ENCODE results near the gene CHST7. TPM values are rescaled to one million over a fixed set of nuclear protein-coding genes. Genes with fewer than 3 reads are reported as not detected.

Gene CHST7
- total RNA-seq, 2 experiments from 2014 or later = 2.0 to 2.5 TPM

DNA sequence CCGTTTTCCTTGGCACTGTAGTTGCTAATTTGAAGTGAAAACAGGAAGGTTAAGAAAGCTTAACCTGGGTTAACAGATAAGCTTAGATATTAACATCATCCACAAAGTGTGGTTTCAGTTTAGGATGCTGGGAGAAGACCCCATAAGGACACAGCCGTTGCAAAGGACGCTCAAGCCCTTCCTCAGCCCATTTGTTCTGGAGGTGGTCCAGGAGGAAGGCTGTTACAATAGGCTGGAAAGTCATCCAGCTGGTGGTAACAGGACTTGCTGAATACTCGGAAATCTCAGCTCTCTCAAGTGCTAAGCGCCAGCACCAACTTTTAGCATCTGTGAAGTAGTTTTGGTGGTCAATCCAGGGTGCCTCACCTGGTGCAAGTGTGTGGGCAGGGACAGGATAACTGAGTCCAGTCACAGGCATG is 14.2 kb downstream of the CHST7 start:
- Mint-ChIP-seq H3K4me1 (peaks cover 47% of the 10 kb centered on the region), H3K9me3 (ENCODE audit: low read depth) (no peaks in the 10 kb centered on the region), H3K27ac (peak overlapping the region; percentile 84), H3K4me3 (peak overlapping the region; percentile 40), H3K27me3 (no peaks in the 10 kb centered on the region), H3K36me3 (ENCODE audit: low read depth) (peaks cover 6% of the 10 kb centered on the region)
- intact Hi-C loops (cut with DNase I, micrococcal nuclease) = loop anchor here (1.0 to 5.0 kb wide), 5 partner anchors 11 to 42 kb away; partner anchors contain the start of genes CHST7 (in 2 of the 2) and ZNF674 (in 1 of the 2)
- ATAC-seq (no peak), DNase-seq (no peak)
- ChIA-PET POLR2A (interaction anchor here (1.2 kb wide), 1 partner anchor 15 kb away, joined by 5 read pairs; no protein-coding TSS in a partner anchor), CTCF (interaction anchor here (0.7 to 1.6 kb wide), 2 partner anchors 15 to 20 kb away, joined by 4 to 6 read pairs; no protein-coding TSS in a partner anchor)

DNA sequence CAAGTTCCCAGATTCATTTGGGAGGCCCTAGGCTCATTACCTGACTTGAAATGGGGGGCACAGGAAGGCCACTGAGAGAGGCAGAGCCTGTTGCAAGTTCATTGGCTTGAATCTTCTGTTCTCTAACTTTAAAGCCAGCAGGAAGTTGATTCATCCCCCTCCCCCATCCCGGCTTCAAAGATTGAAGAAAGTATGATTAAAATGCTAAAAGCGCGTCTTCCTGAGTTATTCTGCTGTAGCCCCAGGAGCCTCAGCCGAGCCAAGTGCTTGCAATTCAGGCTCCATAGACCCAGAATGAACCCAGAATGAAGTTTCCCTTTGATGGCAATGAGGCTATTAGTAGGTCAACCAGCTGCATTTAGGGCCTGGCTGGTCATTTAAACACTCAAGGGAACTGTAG is 14.7 kb downstream of the CHST7 start:
- DNase-seq (peak; percentile 66), ATAC-seq (peak; percentile 51)
- ChIA-PET POLR2A (interaction anchor here (0.6 to 1.2 kb wide), 2 partner anchors 16 to 194 kb away, joined by 5 to 11 read pairs; no protein-coding TSS in a partner anchor), CTCF (interaction anchor here (0.6 to 1.6 kb wide), 2 partner anchors 16 to 140 kb away, joined by 4 to 6 read pairs; no protein-coding TSS in a partner anchor)
- intact Hi-C loops (cut with DNase I, micrococcal nuclease) = loop anchor here in 1 of 2 experiments (2.0 to 5.0 kb wide), 2 partner anchors 15 to 39 kb away; partner anchors contain the start of gene CHST7
- Mint-ChIP-seq H3K27ac (peak overlapping the region; percentile 84), H3K4me1 (peaks cover 44% of the 10 kb centered on the region), H3K36me3 (ENCODE audit: low read depth) (peaks cover 6% of the 10 kb centered on the region), H3K27me3 (no peaks in the 10 kb centered on the region), H3K4me3 (peak overlapping the region; percentile 40), H3K9me3 (ENCODE audit: low read depth) (no peaks in the 10 kb centered on the region)

DNA sequence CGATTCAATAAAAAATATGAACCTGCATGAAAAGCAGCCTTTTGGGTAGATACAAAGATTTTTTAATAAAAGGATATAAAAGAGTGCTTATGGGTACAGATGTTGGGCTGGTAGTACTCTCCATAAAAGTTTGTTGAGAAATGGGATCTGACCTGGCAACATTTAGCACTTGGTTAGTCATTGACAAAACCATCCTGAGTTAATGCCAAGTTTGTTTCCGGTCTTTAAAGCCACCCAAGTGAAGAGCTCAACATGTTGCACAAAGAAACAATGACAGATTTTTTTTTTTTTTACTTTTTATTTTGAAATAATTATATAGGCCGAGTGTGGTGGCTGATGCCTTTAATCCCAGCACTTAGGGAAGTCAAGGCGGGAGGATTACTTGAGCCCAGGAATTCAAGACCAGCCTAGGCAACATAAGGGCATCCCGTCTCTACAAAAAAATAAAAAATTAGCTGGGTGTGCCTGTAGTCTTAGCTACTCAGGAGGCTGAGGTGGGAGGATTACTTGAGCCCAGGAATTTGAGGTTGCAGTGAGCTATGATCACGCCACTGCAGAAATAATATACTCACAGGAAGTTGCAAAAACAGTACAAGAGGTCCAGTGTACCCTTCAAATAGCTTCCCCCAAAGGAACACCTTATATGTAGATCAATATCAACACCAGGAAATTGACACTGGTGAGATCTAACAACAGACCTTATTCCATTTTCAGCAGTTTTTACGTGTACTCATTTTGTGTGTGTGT is 16.6 kb downstream of the CHST7 start:
- ATAC-seq (no peak), DNase-seq (no peak)
- H3K27me3 Mint-ChIP-seq = no peaks in the 10 kb centered on the region
- H3K4me3 Mint-ChIP-seq = no peak overlapping the region
- peaks cover 4% of the 10 kb centered on the region for H3K36me3 Mint-ChIP-seq (ENCODE audit: low read depth)
- intact Hi-C loops (cut with DNase I, micrococcal nuclease) = loop anchor here in 1 of 2 experiments (2.0 to 5.0 kb wide), 2 partner anchors 17 to 37 kb away; partner anchors contain the start of gene CHST7
- H3K9me3 Mint-ChIP-seq (ENCODE audit: low read depth) = no peaks in the 10 kb centered on the region
- CTCF ChIA-PET = interaction anchor here (0.7 to 1.0 kb wide), 5 partner anchors 9 to 247 kb away, joined by 3 read pairs; partner anchors contain the start of gene RP2
- H3K27ac Mint-ChIP-seq = no peak overlapping the region
- peaks cover 40% of the 10 kb centered on the region for H3K4me1 Mint-ChIP-seq
- POLR2A ChIA-PET = interaction anchor here (0.6 kb wide), 1 partner anchor 11 kb away, joined by 3 read pairs; no protein-coding TSS in a partner anchor

DNA sequence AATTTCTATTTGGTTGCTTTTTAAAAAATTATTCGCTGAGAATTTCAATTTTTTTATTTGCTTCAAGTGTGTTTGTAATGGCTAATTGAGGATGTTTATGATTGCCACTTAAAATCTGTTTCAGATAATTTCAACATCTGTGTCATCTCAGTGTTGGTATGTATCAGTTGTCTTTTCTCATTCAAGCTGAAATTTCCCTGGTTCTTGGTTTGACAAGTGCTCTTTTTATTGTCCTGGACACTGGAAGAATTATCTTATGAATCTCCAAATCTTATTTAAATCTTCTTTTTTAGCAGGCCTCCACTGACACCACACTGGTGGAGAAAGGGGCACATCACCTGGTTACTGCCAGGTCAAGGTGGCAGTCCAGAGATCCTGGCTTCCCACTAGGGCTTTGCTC is 21.5 kb downstream of the CHST7 start:
- Mint-ChIP-seq H3K36me3 (ENCODE audit: low read depth) (peaks cover 4% of the 10 kb centered on the region), H3K27ac (no peak overlapping the region), H3K9me3 (ENCODE audit: low read depth) (no peaks in the 10 kb centered on the region), H3K4me3 (no peak overlapping the region), H3K27me3 (no peaks in the 10 kb centered on the region), H3K4me1 (peaks cover 18% of the 10 kb centered on the region)
- POLR2A ChIA-PET = no interaction called here
- CTCF ChIA-PET = no interaction called here
- ATAC-seq (no peak), DNase-seq (no peak)
- intact Hi-C loops (cut with DNase I, micrococcal nuclease) = no loop called here

DNA sequence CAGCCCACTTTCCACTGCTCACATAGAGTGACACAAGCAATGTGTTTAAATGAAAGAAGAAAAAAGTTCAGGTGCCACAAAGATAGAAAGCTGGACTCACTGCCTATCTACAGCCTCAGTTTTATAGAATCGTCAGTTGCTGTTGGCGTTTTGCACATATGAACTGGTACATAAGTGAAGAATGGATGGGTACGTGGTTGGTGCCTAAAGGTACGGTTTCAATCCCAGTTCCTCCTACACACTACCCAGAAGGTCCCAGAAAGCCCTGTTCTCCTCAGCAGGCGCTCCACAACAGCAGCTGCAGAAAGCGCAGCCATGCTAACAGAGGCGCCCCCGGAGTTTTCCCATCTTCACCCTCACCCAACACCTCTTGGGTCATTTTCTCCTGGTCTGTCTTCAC is 23.6 kb downstream of the CHST7 start:
- H3K27me3 Mint-ChIP-seq = no peaks in the 10 kb centered on the region
- DNase-seq (no peak), ATAC-seq (no peak)
- POLR2A ChIA-PET = no interaction called here
- intact Hi-C loops (cut with DNase I, micrococcal nuclease) = no loop called here
- H3K27ac Mint-ChIP-seq = no peak overlapping the region
- CTCF ChIA-PET = no interaction called here
- H3K9me3 Mint-ChIP-seq (ENCODE audit: low read depth) = no peaks in the 10 kb centered on the region
- no peak overlapping the region for H3K4me3 Mint-ChIP-seq
- peaks cover 12% of the 10 kb centered on the region for H3K4me1 Mint-ChIP-seq
- peaks cover 6% of the 10 kb centered on the region for H3K36me3 Mint-ChIP-seq (ENCODE audit: low read depth)

DNA sequence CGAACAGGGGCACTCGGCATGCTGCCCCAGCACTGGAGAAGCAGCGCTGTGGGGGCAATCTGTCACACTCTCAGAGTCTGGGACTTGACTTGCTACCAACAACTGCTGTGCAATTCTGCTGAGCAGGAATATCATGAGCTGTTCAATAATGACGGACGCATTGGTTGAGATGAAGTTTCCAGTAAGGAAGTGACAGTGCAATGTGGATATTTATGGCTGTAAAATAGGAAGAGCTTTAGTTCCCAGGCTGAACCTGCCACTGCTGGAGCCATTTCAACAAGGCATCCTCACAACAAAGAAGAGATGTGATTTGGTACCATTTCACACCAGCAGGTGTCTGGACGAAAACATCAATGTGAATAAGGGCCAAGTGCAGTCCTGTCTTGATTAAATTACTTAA is 24.2 kb downstream of the CHST7 start:
- ATAC-seq = no peak
- CTCF ChIA-PET = no interaction called here
- H3K27me3 Mint-ChIP-seq = no peaks in the 10 kb centered on the region
- POLR2A ChIA-PET = no interaction called here
- peaks cover 5% of the 10 kb centered on the region for H3K36me3 Mint-ChIP-seq (ENCODE audit: low read depth)
- H3K4me3 Mint-ChIP-seq = no peak overlapping the region
- H3K9me3 Mint-ChIP-seq (ENCODE audit: low read depth) = no peaks in the 10 kb centered on the region
- DNase-seq = no peak
- H3K27ac Mint-ChIP-seq = no peak overlapping the region
- H3K4me1 Mint-ChIP-seq = peaks cover 9% of the 10 kb centered on the region
- intact Hi-C loops (cut with DNase I, micrococcal nuclease) = no loop called here

DNA sequence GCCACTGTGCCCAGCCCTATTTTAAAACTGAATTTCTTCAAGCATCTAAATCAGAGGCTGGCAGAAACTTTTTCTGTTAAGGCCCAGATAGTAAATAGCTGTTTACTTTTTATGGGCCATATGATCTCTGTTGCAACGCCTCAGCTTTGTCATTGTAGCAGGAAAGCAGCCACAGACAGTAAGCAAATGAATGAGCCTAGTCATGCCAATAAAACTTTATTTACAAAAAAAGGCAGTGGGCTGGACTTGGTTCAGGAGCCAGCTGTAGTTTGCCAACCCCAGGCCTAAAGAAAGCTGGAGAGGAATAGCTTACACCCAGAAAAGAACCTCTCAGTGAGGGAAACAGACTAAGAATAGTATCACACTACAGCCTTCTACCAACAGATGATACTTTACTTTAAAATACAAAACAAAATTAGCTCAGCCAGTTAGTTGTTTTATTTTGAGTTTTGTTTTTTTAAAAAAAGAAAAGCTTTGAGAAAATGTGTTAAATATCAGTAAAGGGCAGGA is 25.5 kb downstream of the CHST7 start:
- ATAC-seq (no peak), DNase-seq (no peak)
- Mint-ChIP-seq H3K4me3 (no peak overlapping the region), H3K27me3 (no peaks in the 10 kb centered on the region), H3K9me3 (ENCODE audit: low read depth) (no peaks in the 10 kb centered on the region), H3K27ac (no peak overlapping the region), H3K36me3 (ENCODE audit: low read depth) (peaks cover 7% of the 10 kb centered on the region), H3K4me1 (peaks cover 6% of the 10 kb centered on the region)
- ChIA-PET CTCF (interaction anchor here (1.3 kb wide), 1 partner anchor 9 kb away, joined by 3 read pairs; no protein-coding TSS in a partner anchor), POLR2A (no interaction called here)
- intact Hi-C loops (cut with DNase I, micrococcal nuclease) = no loop called here

DNA sequence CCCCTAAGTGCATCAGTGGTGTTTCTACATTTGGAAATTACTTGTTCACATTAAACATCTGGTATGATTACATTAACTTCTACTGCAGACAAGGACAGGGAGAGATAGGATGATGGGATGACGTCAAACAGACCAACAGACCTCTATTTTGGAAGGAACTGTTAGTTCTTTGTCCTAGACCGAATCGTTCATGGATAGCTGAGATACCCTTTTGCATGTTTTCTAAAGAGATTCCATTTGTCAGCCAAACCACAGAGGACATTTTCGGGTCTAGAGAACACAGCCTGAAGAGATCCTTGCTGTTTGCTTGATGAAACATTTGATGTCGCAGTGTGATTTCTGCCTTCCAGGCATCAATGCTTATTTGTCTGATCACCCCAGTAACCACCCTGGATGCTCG is 27.7 kb downstream of the CHST7 start:
- ATAC-seq (no peak), DNase-seq (no peak)
- Mint-ChIP-seq H3K36me3 (ENCODE audit: low read depth) (peaks cover 7% of the 10 kb centered on the region), H3K9me3 (ENCODE audit: low read depth) (no peaks in the 10 kb centered on the region), H3K27ac (no peak overlapping the region), H3K4me3 (no peak overlapping the region), H3K4me1 (peaks cover 6% of the 10 kb centered on the region), H3K27me3 (no peaks in the 10 kb centered on the region)
- intact Hi-C loops (cut with DNase I, micrococcal nuclease) = no loop called here
- POLR2A ChIA-PET = no interaction called here
- CTCF ChIA-PET = no interaction called here

DNA sequence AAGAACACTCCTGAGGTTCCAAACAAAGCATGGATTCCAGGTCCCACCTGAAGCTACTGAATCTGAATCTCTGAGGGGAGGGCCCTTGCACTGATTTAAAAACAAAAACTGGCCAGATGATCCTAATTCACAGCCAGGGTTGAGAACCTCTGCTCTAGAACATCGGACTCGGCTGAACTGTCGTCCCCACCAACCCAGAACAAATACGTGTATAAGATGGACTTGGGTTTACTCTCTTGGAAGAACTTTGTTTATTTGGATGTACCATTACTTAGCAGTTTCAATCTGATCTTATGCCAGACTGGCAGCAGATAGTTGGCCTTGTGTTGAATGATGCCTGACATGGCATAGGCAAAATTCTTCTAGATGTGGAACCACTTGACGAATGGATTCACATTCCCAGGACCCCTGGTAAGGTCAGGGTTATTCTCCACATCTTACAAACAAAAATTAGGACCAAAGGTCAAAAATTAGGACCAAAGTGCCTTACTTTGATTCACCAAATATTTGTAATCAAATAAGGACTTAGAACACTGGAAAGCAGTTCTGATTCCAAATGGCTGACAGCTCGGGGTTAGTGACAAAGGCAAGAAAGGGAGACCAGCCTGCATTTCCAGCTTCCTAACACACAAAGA is 29.0 kb downstream of the CHST7 start:
- POLR2A ChIA-PET = no interaction called here
- H3K4me3 Mint-ChIP-seq = no peak overlapping the region

DNA sequence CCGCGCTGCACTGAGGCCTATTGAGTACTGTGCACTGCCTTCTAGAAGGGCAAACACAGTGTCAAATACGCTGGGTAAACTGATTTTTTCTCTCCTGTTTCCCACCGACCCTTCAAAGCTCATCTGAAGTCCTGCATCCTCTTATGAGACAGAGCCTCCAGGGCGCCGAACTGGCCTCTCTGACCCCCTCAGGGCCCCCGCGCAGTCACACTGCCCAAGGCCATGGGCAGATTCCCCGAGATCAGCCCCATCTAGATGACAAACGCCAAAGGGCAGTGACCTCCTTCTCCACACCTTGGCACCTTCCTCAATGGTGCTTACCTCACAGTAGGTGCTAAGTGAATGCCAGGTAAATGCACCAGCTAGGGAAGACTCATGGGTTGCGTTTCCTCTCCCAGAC is 34.4 kb downstream of the CHST7 start:
- Mint-ChIP-seq H3K4me3 (no peak overlapping the region), H3K27ac (no peak overlapping the region), H3K4me1 (peaks cover 27% of the 10 kb centered on the region), H3K27me3 (no peaks in the 10 kb centered on the region), H3K36me3 (ENCODE audit: low read depth) (peaks cover 15% of the 10 kb centered on the region), H3K9me3 (ENCODE audit: low read depth) (no peaks in the 10 kb centered on the region)
- DNase-seq = no peak
- ATAC-seq = no peak
- intact Hi-C loops (cut with DNase I, micrococcal nuclease) = no loop called here
- CTCF ChIA-PET = interaction anchor here (1.0 kb wide), 1 partner anchor 21 kb away, joined by 4 read pairs; no protein-coding TSS in a partner anchor
- POLR2A ChIA-PET = no interaction called here

More for the DNA sequence above, 29.0 kb downstream of the CHST7 start:
- DNase-seq (no peak), ATAC-seq (no peak)
- no peaks in the 10 kb centered on the region for H3K9me3 Mint-ChIP-seq (ENCODE audit: low read depth)
- intact Hi-C loops (cut with DNase I, micrococcal nuclease) = no loop called here
- CTCF ChIA-PET = no interaction called here
- H3K27me3 Mint-ChIP-seq = no peaks in the 10 kb centered on the region
- H3K4me1 Mint-ChIP-seq = peaks cover 4% of the 10 kb centered on the region
- peaks cover 10% of the 10 kb centered on the region for H3K36me3 Mint-ChIP-seq (ENCODE audit: low read depth)
- no peak overlapping the region for H3K27ac Mint-ChIP-seq

DNA sequence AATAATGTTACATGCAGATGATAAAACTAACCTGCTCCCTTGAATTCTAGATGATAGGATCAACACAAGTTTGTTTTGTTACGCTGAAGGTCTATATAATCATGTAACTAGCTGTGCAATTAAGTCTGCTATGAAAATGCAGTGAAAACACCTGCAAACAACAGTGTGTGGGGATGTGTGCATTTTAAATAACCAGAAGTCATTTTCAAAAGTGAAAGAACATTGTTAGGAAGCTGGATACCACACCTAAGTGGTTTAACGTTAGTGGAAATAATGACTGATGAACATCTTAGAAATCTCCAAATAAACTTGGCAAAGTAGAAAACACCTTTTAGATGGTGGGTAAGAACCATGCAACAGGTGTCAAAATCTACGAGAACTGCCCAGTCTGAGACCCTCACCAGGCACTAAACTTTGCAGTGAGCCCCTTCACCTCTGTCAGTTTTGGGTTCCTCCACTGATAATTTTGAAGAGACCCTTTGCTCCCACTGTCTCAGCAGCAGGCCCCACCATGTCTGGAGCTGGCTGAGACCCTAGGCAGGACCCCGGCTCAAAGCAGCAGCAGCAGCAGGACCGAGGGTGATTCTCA is 36.6 kb downstream of the CHST7 start:
- CTCF ChIA-PET = interaction anchor here (2.2 kb wide), 1 partner anchor 32 kb away, joined by 8 read pairs; no protein-coding TSS in a partner anchor
- Mint-ChIP-seq H3K36me3 (ENCODE audit: low read depth) (peaks cover 20% of the 10 kb centered on the region), H3K27me3 (no peaks in the 10 kb centered on the region), H3K4me1 (peaks cover 30% of the 10 kb centered on the region), H3K27ac (no peak overlapping the region), H3K9me3 (ENCODE audit: low read depth) (no peaks in the 10 kb centered on the region), H3K4me3 (no peak overlapping the region)
- intact Hi-C loops (cut with DNase I, micrococcal nuclease) = no loop called here
- DNase-seq (no peak), ATAC-seq (no peak)
- POLR2A ChIA-PET = interaction anchor here (0.6 kb wide), 1 partner anchor 660 kb away, joined by 4 read pairs; no protein-coding TSS in a partner anchor

Data from activated CD4-positive, alpha-beta T cell treated with anti-CD3 and anti-CD28 coated beads for 36 hours (primary cell).